Fibroblast of upper back skin (primary cell): ENCODE measurements around the gene SPRY1.

Experiments used
- DNase-seq: peaks from one replicate; pipeline ENCODE4 v3.0.0-alpha.2; 2013

SPRY1 gene, protein sequence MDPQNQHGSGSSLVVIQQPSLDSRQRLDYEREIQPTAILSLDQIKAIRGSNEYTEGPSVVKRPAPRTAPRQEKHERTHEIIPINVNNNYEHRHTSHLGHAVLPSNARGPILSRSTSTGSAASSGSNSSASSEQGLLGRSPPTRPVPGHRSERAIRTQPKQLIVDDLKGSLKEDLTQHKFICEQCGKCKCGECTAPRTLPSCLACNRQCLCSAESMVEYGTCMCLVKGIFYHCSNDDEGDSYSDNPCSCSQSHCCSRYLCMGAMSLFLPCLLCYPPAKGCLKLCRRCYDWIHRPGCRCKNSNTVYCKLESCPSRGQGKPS

DNA sequence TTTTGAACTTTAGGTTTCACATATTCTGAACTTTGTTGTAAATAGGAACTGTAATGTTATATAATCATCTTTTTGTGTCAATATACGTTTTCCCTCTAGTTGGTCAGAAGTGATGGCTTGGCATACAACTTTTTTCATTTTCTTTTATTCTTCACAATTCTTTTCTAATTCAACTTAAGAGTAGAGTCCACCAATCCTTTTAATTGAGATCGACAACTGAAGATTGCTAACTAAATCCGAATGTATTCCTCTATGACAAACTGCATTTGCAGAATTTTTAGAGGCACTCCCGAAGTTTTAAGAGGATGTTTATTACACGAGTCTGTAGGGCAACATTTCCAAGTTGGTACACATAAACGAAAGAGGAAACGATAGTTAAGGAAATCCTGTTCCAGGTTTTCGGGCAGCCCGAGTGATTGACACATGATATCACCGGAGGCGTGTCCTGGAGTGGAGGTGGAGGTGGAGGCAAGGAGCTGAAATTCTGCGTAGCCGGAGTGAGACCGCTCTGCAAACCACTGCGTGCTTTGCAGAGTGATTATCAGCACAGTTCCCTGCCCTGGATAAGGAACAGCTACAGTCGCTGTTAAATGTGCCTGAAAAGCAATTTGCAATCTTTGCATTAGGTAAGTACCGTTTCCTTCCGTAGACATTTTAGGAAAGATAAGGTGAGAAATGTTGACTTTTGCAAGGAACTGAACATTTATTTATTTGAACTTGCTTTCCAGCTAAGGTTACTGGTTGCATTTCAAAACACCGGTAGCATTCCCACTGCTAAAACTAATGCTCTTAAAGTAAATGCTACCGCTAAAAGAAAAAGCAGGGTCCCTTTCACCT, at the start of gene SPRY1:
SPRY1 (plus strand) TSS at position 489 of the 837 bp plus-strand sequence. CDS start 4,797 bp downstream, outside the sequence.
- peak; percentile 84 for DNase-seq

- no peak for DNase-seq
Measured at GRCh38 chr4:123346951-123347350, 49.6 kb upstream of the SPRY1 start.

DNA sequence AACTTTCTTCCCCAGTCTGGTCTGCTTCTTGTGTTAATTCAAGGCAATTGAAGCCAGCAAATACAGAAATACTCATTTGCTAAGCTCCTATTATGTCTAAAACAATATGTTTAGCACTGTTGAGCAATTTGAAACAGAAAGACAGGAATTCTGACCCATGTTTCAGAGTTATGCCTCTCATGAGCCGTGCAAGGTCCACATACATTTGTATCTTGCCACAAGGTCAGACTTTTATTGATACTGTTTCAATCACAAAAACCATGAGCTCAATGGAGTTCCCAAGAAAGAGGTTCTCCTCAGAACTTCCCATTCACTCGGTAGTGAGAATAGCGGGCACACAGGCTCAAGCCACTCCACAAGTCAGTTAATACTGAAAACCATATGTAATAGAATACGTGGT, 47.6 kb upstream of the SPRY1 start:
- no peak for DNase-seq

GRCh38 chr4:123349421-123350190, 47.0 kb upstream of the SPRY1 start:
- peak; percentile 7 for DNase-seq

DNA sequence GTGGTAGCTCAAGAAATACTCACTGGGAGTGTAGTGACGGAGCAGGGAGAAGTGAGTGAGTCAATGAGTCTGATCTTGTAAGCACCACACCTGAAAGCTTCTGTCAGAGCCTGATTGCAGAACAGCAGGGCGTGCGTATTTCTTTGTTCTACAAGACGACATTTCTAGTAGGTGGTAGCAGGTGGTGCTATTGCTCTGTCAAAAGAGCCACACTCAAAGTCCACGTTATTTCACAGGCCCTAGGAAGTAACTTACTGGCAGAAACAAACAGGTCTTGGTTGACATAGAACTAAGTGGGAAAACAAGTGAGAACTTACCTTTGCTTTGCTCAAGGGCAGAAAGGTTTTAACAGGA, 46.4 kb upstream of the SPRY1 start:
- no peak for DNase-seq

DNA sequence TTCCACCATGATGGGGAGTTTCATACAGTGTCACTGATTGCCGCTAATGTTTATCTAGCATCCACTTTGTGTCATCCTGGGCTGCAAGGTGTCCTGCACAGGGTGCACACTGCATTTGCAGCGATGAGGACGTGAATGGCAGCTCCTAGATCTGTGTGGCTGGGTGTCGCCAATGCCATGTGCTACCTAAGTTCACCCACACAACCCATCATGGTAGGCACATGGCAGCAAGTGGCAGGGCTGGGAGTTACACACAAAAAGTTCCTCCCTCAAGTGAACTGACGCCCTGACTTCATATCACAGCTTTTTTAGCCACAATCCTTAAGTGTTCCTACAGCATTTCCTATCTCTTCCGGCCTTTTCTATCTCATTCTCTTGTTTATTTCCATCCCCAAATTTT, 45.9 kb upstream of the SPRY1 start:
- no peak for DNase-seq

DNA sequence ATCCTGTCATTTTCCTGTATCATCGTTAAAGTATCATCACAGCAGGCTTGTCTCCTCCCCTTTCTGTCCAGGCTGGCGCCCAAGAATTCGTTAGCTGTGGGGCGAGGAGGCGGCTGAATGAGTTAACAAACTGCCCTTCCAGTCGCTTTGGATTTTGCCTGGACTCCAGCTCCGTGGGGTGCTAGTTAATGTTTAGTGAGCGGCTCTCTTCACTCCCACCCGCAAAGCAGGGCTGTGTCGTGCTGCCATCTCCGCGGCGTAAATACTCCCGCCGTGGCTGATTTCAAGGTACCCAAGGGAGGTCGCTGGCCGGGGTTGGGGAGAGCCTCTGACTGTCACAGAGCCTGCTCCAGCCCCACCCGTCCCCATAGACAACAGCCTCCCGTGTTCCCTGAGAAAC, 44.9 kb upstream of the SPRY1 start:
- DNase-seq, result no peak

DNA sequence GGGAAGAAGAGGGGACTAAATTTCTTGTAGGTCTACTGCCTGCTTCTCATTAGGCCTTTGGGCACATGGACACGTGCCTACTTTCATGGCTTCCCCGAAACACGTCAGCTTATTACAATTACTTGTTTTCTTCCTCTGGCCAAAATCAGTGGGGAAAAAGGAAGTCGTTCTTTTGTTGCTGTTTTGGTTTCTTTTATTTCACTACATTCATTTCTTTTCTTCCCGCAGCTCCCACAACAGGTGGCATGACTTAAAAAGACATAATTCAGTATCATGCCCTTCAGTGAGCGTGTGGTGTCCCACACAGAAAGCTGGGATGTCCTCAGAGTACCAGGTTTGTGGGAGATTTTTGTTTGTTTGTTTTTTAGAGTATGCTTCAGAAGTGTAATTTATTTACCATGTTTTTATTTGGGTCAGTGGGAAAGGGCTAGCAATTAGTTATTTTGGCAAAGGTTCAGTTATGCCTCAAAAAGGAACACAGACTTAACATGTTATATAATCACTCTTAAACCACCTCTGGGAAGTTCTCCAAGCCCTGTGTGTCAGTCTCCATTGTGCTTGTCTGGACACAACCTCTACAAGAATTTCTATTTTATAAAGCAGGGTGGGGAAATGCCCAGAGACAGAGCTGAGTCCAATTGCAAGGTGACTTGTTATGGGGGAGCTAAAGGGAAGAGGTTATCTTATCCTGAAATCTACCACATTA, 44.2 kb upstream of the SPRY1 start:
- peak; percentile 74 for DNase-seq

DNA sequence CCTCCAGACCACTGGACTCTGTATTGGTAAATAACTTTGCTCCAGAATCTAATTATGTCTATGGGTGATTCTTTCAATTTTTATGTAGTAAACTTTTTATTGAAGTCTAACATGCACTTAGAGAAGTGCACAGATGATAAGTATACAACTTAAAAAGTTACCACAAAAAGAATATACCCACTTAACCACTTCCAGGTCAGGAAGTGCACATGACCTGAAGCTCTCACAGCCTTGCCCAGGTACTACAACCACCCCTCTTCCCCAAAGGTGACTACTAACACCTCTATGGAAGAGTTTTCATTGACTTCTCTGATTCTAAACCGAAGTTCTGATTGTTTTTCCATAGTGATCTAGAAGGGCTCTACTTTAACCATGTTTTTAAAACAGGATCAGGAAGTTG, 43.6 kb upstream of the SPRY1 start:
- no peak for DNase-seq

- DNase-seq, result peak; percentile 32
Measured at GRCh38 chr4:123353656-123354055, 42.9 kb upstream of the SPRY1 start.

DNA sequence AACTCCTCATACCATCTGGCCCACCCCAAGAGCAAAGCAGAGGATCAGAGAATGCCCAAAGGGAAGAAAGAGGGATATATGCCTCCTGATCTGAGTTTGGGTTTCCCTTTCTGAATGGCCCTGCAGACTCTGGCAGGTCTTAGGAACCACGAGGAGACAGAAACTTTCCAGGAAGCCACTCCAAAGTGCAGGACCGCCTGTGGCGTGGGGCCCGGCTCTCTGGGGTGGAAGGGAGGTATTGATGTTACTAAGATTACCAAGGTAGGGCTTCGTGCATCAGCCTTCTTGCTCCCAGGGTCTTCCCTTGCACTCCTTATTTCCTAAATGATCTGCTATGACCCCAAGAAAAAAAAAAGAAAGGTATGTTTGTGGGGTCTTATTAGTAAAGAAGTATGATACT, 41.9 kb upstream of the SPRY1 start:
- no peak for DNase-seq

DNA sequence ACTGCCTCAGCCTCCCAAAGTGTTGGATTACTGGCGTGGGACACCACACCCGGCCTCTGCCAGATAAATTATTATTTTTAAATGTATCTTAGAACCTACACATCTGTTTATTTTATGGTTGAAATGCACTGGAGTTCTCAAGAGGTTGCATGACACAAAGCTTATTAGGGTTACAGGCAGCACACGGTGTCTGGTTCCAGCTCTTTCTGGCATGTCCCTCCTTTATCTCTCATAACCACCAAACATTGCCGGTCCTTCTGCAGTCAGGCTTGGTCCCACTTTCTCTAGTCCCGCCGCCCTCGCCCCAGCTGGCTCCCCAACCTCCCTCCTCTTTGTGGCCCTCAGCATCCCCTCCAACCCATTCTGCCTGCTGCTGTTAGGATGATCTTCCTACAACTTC, 39.7 kb upstream of the SPRY1 start:
- DNase-seq, result no peak

GRCh38 chr4:123359449-123360315, 36.9 kb upstream of the SPRY1 start:
- DNase-seq, result no peak

DNA sequence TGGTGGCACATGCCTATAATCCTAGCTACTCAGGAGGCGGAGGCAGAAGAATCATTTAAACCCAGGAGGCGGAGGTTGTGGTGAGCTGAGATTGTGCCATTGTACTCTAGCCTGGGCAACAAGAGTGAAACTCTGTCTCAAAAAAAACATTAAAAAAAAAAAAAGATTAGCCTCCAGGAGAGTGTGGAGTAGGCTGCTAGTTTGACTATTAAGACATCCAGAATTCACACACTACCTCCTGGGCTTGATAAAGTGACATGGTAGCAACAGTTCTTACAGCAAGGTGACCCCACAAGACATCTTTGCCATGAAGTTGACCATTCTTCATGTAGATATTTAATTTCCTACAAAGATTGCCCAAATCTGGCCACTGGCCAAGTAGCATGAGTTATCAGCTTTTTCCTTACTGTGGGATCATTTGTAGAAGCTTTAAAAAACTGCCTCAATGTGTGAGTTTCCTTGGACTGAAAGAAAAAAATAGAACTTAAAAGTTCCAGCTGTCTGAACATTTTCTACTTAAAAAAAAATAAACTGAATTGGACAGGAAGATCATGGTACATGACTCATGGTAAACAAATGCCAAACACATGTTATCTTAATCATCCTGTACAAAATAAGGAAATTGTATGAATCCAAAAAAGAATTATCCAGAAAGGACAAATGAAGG, 35.3 kb upstream of the SPRY1 start:
- peak; percentile 81 for DNase-seq

DNA sequence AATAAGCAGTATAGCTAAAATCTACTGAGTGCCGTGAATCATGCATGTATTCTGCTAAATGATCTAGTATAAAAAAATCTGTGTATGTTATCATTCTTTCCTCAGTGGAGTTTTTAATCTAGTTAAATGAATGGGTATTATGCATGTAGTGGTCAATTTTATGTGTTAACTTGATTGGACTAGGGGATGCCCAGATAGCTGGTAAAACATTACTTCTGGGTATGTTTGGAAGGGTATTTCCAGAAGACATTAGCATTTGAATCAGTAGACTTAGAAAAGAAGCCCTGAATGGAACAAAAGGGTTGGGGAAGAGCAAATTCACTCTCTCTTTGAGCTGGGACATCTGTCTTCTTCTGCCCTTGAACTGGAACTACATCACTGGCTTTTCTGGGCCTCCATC, 34.5 kb upstream of the SPRY1 start:
- no peak for DNase-seq

GRCh38 chr4:123363729-123364128, 32.9 kb upstream of the SPRY1 start:
- no peak for DNase-seq

- no peak for DNase-seq
Measured at GRCh38 chr4:123364906-123365305, 31.7 kb upstream of the SPRY1 start.

DNA sequence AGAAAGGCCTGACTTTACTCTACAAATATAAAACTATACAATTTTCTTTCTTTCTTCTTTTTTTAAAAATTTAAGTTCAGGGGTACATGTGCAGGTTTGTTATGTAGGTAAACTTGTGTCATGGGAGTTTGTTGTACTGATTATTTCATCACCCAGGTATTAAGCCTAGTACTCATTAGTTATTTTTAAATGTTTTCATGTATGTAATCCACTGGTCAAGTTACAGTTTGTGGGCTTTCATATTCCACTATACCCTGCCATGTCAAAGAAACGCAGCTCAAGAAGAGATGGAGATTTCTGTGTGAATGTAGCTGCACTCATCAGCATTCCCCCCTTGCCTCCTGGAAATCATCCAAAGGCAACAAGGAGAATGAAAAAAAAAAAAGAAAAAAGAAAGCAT, 31.2 kb upstream of the SPRY1 start:
- DNase-seq, result no peak

- no peak for DNase-seq
Measured at GRCh38 chr4:123366144-123366748, 30.3 kb upstream of the SPRY1 start.

DNA sequence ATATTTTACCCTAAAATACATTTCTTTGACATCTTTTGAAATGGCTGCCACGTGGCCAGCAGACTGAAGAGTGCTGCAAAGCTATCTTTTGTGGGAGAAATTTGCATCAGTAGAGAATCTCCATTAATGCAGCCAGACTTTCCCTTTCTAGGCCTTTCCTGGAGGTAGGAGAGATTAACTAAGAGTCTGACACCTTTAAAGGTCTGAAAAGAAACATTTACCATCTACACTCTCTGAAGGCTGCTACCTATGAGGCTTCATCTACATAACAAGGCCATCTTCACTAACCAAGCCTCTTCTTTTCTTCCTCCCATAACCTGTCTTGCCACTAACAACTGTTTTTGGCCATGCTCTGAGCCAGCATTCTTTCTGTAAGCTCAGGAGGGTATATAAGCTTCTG, 17.8 kb upstream of the SPRY1 start:
- DNase-seq, result no peak

GRCh38 chr4:123379392-123379791, 17.2 kb upstream of the SPRY1 start:
- DNase-seq, result no peak
